Metanephros (tissue), 1 donor: ENCODE results near the gene CDY1. TPM values are rescaled to one million over a fixed set of nuclear protein-coding genes. Genes with fewer than 3 reads are reported as not detected.

Experiments used
- total RNA-seq: library from RNA; depleted of rRNA; stranded (reverse); fragments of >200 nt; gene quantifications from one replicate; pipeline ENCODE4 v1.2.3, GENCODE V29; 2014

CDY1 gene, protein sequence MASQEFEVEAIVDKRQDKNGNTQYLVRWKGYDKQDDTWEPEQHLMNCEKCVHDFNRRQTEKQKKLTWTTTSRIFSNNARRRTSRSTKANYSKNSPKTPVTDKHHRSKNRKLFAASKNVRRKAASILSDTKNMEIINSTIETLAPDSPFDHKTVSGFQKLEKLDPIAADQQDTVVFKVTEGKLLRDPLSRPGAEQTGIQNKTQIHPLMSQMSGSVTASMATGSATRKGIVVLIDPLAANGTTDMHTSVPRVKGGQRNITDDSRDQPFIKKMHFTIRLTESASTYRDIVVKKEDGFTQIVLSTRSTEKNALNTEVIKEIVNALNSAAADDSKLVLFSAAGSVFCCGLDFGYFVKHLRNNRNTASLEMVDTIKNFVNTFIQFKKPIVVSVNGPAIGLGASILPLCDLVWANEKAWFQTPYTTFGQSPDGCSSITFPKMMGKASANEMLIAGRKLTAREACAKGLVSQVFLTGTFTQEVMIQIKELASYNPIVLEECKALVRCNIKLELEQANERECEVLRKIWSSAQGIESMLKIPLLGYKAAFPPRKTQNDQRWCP
- total RNA-seq, result not detected

DNA sequence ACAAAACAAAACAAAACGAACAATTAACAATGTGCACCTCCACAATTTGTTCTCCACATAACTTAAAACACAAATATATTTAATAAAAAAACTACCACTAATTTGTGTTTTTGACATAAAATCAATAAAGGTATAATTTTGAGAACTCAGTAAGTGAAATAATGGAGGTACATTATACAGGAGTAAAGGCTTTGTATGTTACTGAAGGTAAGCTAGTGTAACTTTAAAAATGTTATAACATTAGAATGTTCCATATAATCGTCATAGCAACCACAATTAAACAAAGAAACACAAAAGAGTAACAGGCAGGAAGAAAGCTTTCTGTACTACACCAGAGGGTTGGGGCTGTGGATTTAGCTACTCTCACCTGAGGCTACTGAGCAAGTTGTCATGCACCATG lies at the start of gene CDY1:
Gene CDY1, plus strand, starts transcription at position 301 of the 400 bp plus-strand sequence. CDS start 326 bp downstream, outside the sequence.

